DOHH2 (cell line): ENCODE results near the gene PLEKHG5.

Experiments
- H3F3A ChIP-seq: fragments of 200-600 bp; sonication (generic), shearing (Covaris generic); 2 replicates; pipeline ENCODE4 v1.6.0; 2016; ENCODE audit warnings: antibody characterized with exemption, mild to moderate bottlenecking; ENCODE audit not compliant: control insufficient read depth, insufficient read depth
- H3K27ac ChIP-seq: fragments of 200-600 bp; sonication (generic); 2 replicates; pipeline ENCODE4 v1.5.1; 2014; ENCODE audit warnings: low read depth, mild to moderate bottlenecking, low read length, moderate library complexity
- H3K27me3 ChIP-seq: fragments of 200-600 bp; sonication (generic); 2 replicates; pipeline ENCODE4 v1.6.1; 2014; ENCODE audit warnings: mild to moderate bottlenecking, low read length, mixed read lengths; ENCODE audit not compliant: control insufficient read depth
- H3K36me3 ChIP-seq: fragments of 200-600 bp; sonication (generic); 2 replicates; pipeline ENCODE4 v1.6.1; 2014; ENCODE audit warnings: mild to moderate bottlenecking, low read length, moderate library complexity, mixed read lengths; ENCODE audit not compliant: control insufficient read depth
- H3K4me1 ChIP-seq: fragments of 200-600 bp; sonication (generic); 2 replicates; pipeline ENCODE4 v1.6.1; 2014; ENCODE audit warnings: mild to moderate bottlenecking, low read length, mixed read lengths; ENCODE audit not compliant: control insufficient read depth
- H3K4me2 ChIP-seq: fragments of 200-600 bp; sonication (generic); 2 replicates; pipeline ENCODE4 v1.6.0; 2014; ENCODE audit warnings: mild to moderate bottlenecking, low read length, moderate library complexity
- H3K4me3 ChIP-seq: fragments of 200-600 bp; sonication (generic); 2 replicates; pipeline ENCODE4 v1.5.1; 2014; ENCODE audit warnings: mild to moderate bottlenecking, low read length, mixed read lengths
- H3K79me2 ChIP-seq: fragments of 200-600 bp; sonication (generic); 2 replicates; pipeline ENCODE4 v1.6.1; 2014; ENCODE audit warnings: mild to moderate bottlenecking, low read length, mixed read lengths; ENCODE audit not compliant: control insufficient read depth
- H3K9me2 ChIP-seq: fragments of 200-600 bp; sonication (generic); replicated peaks from 2 replicates; pipeline ENCODE4 v1.6.1; 2014; ENCODE audit warnings: mild to moderate bottlenecking, low read length, mixed read lengths; ENCODE audit not compliant: control insufficient read depth
- H3K9me3 ChIP-seq: fragments of 200-600 bp; sonication (generic); 2 replicates; pipeline ENCODE4 v1.6.1; 2014; ENCODE audit warnings: antibody characterized with exemption, low read length, mixed read lengths; ENCODE audit not compliant: control insufficient read depth, insufficient read depth
- H4K20me1 ChIP-seq: fragments of 200-600 bp; sonication (generic); 2 replicates; pipeline ENCODE4 v1.6.0; 2014; ENCODE audit warnings: low read depth, mild to moderate bottlenecking, antibody characterized with exemption, low read length, moderate library complexity; ENCODE audit not compliant: control insufficient read depth, insufficient read depth
- CTCF ChIP-seq: fragments of 200-600 bp; sonication (generic); IDR thresholded peaks from one replicate; pipeline ENCODE4 v1.5.1; 2014; ENCODE audit warnings: antibody characterized with exemption, mild to moderate bottlenecking, low read depth, low read length; ENCODE audit not compliant: poor library complexity, severe bottlenecking
- EZH2phosphoT487 ChIP-seq: fragments of 200-600 bp; sonication (generic); IDR thresholded peaks from 2 replicates; pipeline ENCODE4 v1.6.1; 2017; ENCODE audit warnings: borderline replicate concordance, mild to moderate bottlenecking, antibody characterized with exemption, low read length, moderate library complexity, mixed read lengths

PLEKHG5 gene

GRCh38 chr1:6501279-6501813, 9.9 kb upstream of the PLEKHG5 start:
- peaks cover 6% of the 10 kb centered on the region; the same call in 1 of the 2 replicates for H3K4me1 ChIP-seq
- H3K4me3 ChIP-seq, result no peak overlapping the region

DNA sequence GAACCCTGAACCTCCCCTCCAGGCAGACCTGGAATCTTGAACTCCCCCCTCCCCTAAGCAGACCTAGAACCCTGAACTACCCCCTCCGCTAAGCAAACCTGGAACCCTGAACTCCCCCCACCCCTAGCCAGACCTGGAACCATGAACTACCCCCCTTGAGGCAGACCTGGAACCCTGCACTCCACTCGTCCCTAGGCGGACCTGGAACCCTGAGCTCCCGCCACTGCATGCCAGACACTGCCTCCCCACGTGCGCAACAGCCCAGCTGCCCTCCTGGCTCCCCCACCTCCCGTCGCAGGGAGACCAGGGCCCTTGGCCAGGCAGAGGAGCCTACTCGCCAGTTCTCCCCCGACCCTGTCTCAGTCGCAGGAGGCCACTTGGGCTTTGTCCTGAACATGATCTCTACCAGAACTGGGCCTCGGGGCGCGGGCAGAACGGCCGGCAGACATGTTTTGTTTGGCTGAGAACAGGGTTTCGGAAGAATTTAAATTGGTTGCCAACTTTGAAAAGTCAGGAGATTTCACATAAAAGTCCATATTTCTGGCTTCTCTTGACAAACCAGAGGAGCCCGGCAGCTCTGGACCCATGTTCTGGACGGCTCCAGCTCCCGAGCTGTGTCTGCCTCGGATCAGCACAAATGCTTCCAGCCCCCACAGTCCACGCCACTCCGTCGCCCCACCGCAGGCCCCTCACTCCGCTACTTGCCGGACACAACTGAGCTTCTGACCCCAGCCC, 9.2 kb upstream of the PLEKHG5 start:
- H3K36me3 ChIP-seq, result no peaks in the 10 kb centered on the region
- no peak for TF ChIP-seq EZH2phosphoT487
- no peak overlapping the region for H3K4me3 ChIP-seq
- no peaks in the 10 kb centered on the region for H4K20me1 ChIP-seq
- H3K27me3 ChIP-seq, result peaks cover 22% of the 10 kb centered on the region
- H3K9me2 ChIP-seq, result no peaks in the 10 kb centered on the region
- peaks cover 6% of the 10 kb centered on the region; the same call in 1 of the 2 replicates for H3K4me1 ChIP-seq
- no peak overlapping the region for H3K4me2 ChIP-seq
- H3K9me3 ChIP-seq, result no peaks in the 10 kb centered on the region
- H3K79me2 ChIP-seq, result no peaks in the 10 kb centered on the region
- no peak overlapping the region for H3K27ac ChIP-seq
- no peaks in the 10 kb centered on the region for H3F3A ChIP-seq

More at GRCh38 chr1:6501279-6501813, 9.9 kb upstream of the PLEKHG5 start:
- Histone ChIP-seq H3K9me3 (no peaks in the 10 kb centered on the region), H3K9me2 (no peaks in the 10 kb centered on the region), H3K27me3 (peaks cover 15% of the 10 kb centered on the region), H3K79me2 (no peaks in the 10 kb centered on the region), H3K4me2 (no peak overlapping the region), H3K36me3 (no peaks in the 10 kb centered on the region), H4K20me1 (no peaks in the 10 kb centered on the region), H3K27ac (no peak overlapping the region), H3F3A (no peaks in the 10 kb centered on the region)
- TF ChIP-seq EZH2phosphoT487, result no peak
- TF ChIP-seq CTCF, result no peak

- H3K27ac ChIP-seq, result no peak overlapping the region
- H3K4me2 ChIP-seq, result no peak overlapping the region
Observed at GRCh38 chr1:6499296-6499695, 7.8 kb upstream of the PLEKHG5 start.

More at GRCh38 chr1:6499296-6499695, 7.8 kb upstream of the PLEKHG5 start:
- Histone ChIP-seq H3K9me2 (no peaks in the 10 kb centered on the region), H3K4me3 (no peak overlapping the region), H3K79me2 (no peaks in the 10 kb centered on the region), H3K9me3 (no peaks in the 10 kb centered on the region), H4K20me1 (no peaks in the 10 kb centered on the region), H3K36me3 (no peaks in the 10 kb centered on the region), H3K27me3 (peaks cover 22% of the 10 kb centered on the region), H3K4me1 (peaks cover 6% of the 10 kb centered on the region; the same call in 1 of the 2 replicates), H3F3A (no peaks in the 10 kb centered on the region)
- TF ChIP-seq CTCF (no peak), EZH2phosphoT487 (no peak)
